Brain microvascular endothelial cell (primary cell): ENCODE data around the gene BTBD9.
"Not testable (repeated sequence)": the region's sequence is repeated elsewhere in the genome, so short reads cannot be mapped to it uniquely, and the experiment has no call there.

Source experiments
- DNase-seq: peaks from one replicate; pipeline ENCODE4 v3.0.0-alpha.2; 2020
- H3K27ac ChIP-seq: fragments of 250-450 bp; sonication (Bioruptor Pico); 2 replicates; pipeline ENCODE4 v1.5.1; 2020; ENCODE audit warnings: mild to moderate bottlenecking, moderate library complexity
- H3K27me3 ChIP-seq: fragments of 250-450 bp; sonication (Bioruptor Pico); replicated peaks from 2 replicates; pipeline ENCODE4 v1.5.1; 2020; ENCODE audit warnings: mild to moderate bottlenecking
- H3K36me3 ChIP-seq: fragments of 250-450 bp; sonication (Bioruptor Pico); replicated peaks from 2 replicates; pipeline ENCODE4 v1.5.1; 2020; ENCODE audit warnings: mild to moderate bottlenecking
- H3K4me3 ChIP-seq: 2 replicates; pipeline ENCODE4 v1.5.1; 2011; ENCODE audit warnings: low read depth, mild to moderate bottlenecking, control low read depth, low read length, moderate library complexity
- in situ Hi-C: cut with HindIII; loops from 2 replicates; pipeline ENCODE4 v1.10.0; 2017; ENCODE audit warnings: low sequenced_read_pairs, low pct_ligation_motif_present
- TF ChIP-seq, protein P1 (sequence below): IDR thresholded peaks from 2 replicates; pipeline ENCODE4 v1.5.1; 2011; ENCODE audit warnings: low read depth, mild to moderate bottlenecking, moderate library complexity, low read length, control low read depth, inconsistent platforms; ENCODE audit errors: missing control alignments

BTBD9 gene

DNA sequence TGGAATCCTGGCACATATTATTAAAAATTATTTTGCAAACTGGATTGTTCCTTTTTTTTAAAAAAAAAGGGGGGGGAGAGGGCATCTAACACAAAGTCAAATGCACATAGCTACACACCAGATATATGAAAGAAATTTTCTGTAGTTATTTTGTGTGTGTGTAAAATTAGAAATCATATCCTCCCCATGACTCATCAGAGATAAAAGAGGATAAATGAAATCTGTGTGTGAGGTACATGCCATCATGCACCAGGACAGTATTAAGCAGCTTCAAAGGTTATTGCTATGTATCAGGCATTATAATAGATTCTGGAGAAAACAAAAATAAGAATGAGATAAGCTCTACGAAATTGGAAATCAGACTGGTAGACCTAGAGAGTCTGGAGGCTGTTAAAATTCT lies 5.2 kb downstream of the BTBD9 start:
- Histone ChIP-seq H3K27ac (no peak overlapping the region), H3K4me3 (no peak overlapping the region), H3K27me3 (no peaks in the 10 kb centered on the region), H3K36me3 (no peaks in the 10 kb centered on the region)
- TF ChIP-seq, protein P1, sequence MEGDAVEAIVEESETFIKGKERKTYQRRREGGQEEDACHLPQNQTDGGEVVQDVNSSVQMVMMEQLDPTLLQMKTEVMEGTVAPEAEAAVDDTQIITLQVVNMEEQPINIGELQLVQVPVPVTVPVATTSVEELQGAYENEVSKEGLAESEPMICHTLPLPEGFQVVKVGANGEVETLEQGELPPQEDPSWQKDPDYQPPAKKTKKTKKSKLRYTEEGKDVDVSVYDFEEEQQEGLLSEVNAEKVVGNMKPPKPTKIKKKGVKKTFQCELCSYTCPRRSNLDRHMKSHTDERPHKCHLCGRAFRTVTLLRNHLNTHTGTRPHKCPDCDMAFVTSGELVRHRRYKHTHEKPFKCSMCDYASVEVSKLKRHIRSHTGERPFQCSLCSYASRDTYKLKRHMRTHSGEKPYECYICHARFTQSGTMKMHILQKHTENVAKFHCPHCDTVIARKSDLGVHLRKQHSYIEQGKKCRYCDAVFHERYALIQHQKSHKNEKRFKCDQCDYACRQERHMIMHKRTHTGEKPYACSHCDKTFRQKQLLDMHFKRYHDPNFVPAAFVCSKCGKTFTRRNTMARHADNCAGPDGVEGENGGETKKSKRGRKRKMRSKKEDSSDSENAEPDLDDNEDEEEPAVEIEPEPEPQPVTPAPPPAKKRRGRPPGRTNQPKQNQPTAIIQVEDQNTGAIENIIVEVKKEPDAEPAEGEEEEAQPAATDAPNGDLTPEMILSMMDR = no peak
- no peak for DNase-seq
- in situ Hi-C loops = no loop called here

- TF ChIP-seq, protein P1 = no peak
- no peak overlapping the region for H3K4me3 ChIP-seq
- no peak overlapping the region for H3K27ac ChIP-seq
- no peak for DNase-seq
- H3K36me3 ChIP-seq = no peaks in the 10 kb centered on the region
- in situ Hi-C loops = no loop called here
- H3K27me3 ChIP-seq = no peaks in the 10 kb centered on the region
These were observed 7.2 kb downstream of the BTBD9 start for GRCh38 chr6:38632490-38632889.

DNA sequence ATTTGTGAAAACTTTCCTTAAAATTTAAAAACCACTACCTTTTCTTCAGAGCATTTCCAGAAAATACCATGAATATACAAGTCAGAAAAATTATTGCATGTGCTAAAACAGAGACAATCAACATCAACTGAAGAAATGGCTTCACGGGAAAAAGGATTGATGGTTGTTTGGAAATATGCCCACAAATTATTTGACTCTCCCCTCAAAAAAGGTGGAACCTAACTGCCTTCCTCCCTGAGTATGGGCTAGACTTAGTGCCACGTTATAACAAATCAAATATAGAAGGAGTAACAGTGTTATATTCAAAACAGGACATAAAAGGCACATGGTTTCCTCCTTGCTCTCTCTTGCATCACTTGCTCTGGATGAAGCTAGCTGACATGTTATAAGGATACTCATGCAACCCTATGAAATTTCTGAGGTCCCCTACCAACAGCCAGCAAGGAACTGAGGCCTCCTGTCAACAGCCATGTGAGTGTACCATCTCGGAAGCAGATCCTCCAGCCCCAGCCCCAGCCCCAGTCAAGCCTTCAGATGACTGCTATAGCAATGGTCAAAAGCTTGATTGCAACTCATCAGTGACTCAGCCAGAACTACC lies 8.4 kb downstream of the BTBD9 start:
- Histone ChIP-seq H3K27ac (no peak overlapping the region), H3K36me3 (no peaks in the 10 kb centered on the region), H3K27me3 (no peaks in the 10 kb centered on the region), H3K4me3 (no peak overlapping the region)
- in situ Hi-C loops = no loop called here
- DNase-seq = no peak
- TF ChIP-seq, protein P1 = no peak

- TF ChIP-seq, protein P1 = no peak
- no peak overlapping the region for H3K4me3 ChIP-seq
- H3K27me3 ChIP-seq = no peaks in the 10 kb centered on the region
- DNase-seq = no peak
- in situ Hi-C loops = no loop called here
- H3K27ac ChIP-seq = no peak overlapping the region
- H3K36me3 ChIP-seq = no peaks in the 10 kb centered on the region
These were observed 14.5 kb downstream of the BTBD9 start for GRCh38 chr6:38625217-38625616.

DNA sequence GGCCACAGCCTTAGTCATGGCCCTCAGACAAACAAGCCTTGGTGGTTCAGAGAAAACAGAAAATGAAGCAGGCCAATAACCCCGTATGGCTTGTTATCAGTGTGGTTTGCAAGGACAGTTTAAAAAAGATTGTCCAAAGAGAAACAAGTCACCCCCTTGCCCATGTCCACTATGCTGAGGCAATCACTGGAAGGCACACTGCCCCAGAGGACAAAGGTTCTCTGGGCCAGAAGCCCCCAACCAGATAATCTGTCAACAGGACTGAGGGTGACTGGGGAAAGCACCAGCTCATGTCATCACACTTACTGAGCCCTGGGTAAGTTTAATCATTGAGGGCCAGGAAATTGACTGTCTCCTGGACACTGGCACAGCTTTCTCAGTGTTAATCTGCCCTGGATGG lies 20.4 kb downstream of the BTBD9 start:
- in situ Hi-C loops, H3K36me3 ChIP-seq, H3K4me3 ChIP-seq, DNase-seq, H3K27ac ChIP-seq, H3K27me3 ChIP-seq: not testable (repeated sequence)

DNA sequence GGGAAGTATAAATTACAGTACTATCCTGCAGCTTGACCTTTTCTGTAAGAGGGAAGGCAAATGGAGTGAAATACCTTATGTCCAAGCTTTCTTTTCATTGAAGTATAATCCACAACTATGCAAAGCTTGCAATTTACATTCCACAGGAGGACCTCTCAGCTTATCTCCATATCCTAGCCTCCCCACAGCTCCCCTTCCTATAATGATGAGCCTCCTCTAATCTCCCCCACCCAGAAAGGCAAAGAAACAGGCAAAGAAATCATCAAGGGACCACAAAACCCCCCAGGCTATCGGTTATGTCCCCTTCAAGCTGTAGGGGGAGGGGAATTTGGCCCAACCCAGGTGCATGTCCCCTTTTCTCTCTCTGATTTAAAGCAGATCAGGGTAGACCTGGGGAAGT lies 21.4 kb downstream of the BTBD9 start:
- DNase-seq, in situ Hi-C loops, H3K4me3 ChIP-seq, H3K36me3 ChIP-seq, H3K27me3 ChIP-seq, H3K27ac ChIP-seq: not testable (repeated sequence)

GRCh38 chr6:38617856-38618255 lies 21.9 kb downstream of the BTBD9 start:
- TF ChIP-seq, protein P1 = no peak
- no peak for DNase-seq
- Histone ChIP-seq H3K27me3 (no peaks in the 10 kb centered on the region), H3K4me3 (no peak overlapping the region), H3K36me3 (no peaks in the 10 kb centered on the region), H3K27ac (no peak overlapping the region)
- in situ Hi-C loops = no loop called here
